ENCODE data around the gene SLC9A2.

SLC9A2 gene

GRCh38 chr2:102736110-102736409 is 116.7 kb downstream of the SLC9A2 start:
- peak in 1 of 3 experiments; percentile 35 for DNase-seq

GRCh38 chr2:102736410-102737409 is 117.4 kb downstream of the SLC9A2 start:
- peak; percentile 69 to 88 (median 86) for DNase-seq

DNA sequence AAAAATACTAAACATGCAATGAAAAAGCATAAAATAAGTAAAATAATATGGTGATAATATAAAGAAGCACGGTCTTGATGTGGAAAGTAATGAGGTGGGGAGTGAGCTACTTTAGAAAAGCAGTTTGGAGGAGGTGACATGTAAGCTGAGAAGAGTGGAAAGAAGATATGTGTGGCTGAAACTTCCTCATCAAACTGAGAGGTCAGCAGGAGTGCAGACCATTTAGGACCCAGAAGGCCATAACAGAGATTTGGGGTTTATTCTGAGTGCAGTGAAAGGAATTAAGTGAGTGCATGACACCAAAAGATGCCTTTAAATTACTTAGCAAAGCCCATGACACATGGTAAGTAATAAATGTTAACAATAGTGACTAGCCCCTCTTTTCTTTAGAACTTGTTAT is 118.1 kb downstream of the SLC9A2 start:
- DNase-seq, result no peak

- DNase-seq, result no peak
Observed at GRCh38 chr2:102743259-102743658, 123.9 kb downstream of the SLC9A2 start.

DNA sequence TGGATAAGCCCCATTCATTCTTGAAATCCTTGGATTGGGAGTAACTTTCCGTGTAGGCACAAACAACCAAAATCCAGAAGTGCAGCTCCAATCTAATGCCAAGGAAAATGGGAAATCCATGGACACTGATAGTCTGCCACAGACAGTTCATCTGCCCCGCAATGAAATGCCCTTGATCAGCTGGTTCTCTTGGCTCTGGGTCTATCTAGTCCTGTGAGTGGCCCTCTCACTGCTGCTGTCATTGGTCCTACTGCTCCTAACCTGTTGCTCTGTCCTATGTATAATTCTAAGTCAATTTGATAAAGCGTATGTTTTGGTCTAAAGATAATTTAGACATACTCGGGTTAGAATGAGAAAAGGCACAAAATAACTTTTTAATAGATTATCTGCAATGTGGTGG is 128.8 kb downstream of the SLC9A2 start:
- no peak for DNase-seq

DNA sequence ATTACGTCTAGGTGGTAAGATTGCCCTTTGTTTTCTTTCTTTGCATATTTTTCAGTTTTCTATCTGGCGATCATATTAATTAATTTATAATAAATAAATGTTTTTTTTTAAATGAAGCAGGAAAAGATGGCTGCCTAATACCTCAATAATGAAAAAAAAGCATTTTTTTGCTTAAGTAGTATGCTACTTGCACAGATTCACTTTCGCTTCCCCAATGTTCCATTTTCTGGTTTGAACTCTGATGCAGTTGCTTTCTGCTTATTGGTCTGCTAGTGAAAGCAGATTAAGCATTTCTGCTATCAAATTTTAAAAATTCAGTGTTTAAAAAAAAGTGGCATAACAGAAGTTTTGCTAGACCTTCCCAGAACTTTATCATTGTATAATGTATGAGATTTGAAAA is 130.6 kb downstream of the SLC9A2 start:
- no peak for DNase-seq

- peak; percentile 24 to 66 (median 33) for DNase-seq
Observed at GRCh38 chr2:102753563-102754159, 134.3 kb downstream of the SLC9A2 start.

DNA sequence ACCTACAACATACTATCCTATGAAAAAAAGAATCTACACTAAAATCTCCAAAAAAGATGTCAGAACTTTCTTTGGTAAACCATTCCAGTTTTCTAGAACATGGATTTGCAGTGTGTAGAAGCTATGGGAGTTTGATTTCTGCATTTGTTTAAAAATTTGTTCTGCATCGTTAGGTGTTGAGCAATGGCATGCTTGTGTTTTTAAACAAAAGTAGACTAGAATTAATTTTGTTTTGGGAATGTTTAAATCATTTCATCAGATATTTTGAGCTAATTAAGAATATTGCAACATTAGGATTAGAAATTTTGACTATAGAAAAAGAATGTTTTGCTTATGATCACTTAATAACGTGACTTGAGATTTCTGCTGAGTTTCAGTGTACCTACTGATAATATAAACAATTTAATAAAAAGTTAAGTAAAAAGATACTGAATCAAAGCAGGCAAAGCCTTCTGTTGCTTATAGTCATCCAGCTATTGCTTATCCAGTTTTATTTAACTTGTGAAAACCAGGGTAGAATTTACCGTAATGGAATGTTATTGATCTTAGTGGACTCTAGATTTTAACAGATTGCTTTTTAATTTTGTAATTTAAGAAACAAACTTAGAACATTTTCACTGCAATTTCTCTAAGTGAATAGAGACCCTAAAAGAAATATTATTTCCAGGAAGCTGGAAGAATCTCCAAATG is 135.2 kb downstream of the SLC9A2 start:
- no peak for DNase-seq

DNA sequence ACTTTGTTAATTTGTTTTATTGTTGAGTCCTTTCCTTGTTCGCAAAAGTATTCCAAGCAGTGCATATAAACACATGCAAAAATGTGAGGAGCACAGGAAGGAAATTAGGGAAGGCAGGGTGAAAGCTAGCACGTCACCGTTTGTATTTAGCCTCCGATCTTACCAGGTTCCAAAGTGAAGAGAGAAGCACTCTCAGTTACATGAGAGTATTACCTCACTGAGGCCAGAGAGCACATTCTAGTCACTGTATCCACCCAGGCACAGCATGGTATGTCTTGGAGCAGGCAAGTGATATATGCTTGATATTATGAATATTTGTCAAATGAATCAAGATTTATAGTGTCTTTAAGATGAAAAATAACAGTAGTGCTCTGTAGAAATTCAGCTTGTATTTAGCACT is 135.9 kb downstream of the SLC9A2 start:
- no peak for DNase-seq

GRCh38 chr2:102758439-102758838 is 139.1 kb downstream of the SLC9A2 start:
- DNase-seq, result no peak
